Measurements from ENCODE around the gene IQGAP2. TPM values are rescaled to one million over a fixed set of nuclear protein-coding genes. Genes with fewer than 3 reads are reported as not detected.

IQGAP2 gene
- total RNA-seq, 1 donor from 2014 or later = 14.2 TPM

DNA sequence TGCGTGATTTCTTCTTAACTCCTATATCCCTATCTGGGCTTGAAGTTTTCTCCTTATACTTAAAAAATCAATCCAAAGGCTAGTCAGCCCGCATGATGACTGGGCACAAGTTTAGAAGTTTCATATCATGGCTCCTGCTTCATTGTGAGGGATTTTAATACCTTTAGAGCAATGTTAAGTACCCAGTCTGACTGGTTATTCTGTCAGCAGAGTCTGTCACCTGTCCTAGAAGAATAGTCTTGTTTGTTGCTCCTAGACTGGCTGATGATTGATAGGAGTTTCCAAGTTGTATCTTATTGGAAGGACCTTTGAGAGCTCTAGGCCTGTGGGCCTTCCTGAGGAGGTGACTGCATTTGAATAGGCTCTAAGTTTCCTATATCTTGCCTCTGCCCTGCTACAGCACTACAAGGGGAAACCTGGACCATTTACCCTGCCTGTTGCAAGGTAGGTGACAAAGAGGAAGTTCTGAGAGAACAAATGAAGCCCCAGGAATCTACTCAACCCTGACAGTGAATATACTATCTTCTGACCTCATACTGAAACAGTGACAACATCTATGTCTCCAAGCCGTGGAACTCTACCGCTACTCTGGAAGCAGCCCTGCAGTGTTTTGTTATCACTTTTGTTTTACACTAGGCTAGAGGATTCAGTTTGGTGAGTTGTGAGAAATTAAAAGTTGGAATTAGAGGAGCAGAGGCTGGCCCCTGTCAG, 153.6 kb downstream of the IQGAP2 start:
- DNase-seq (ENCODE audit: low read depth, low spot score) = no peak
- Mint-ChIP-seq H3K27ac (ENCODE audit: unreplicated experiment) (no peak overlapping the region), H3K36me3 (ENCODE audit: low read depth) (peaks cover 6% of the 10 kb centered on the region), H3K27me3 (ENCODE audit: low read depth) (no peaks in the 10 kb centered on the region), H3K4me3 (no peak overlapping the region), H3K9me3 (peaks cover 3% of the 10 kb centered on the region), H3K4me1 (no peaks in the 10 kb centered on the region)
- TF ChIP-seq, protein P1, sequence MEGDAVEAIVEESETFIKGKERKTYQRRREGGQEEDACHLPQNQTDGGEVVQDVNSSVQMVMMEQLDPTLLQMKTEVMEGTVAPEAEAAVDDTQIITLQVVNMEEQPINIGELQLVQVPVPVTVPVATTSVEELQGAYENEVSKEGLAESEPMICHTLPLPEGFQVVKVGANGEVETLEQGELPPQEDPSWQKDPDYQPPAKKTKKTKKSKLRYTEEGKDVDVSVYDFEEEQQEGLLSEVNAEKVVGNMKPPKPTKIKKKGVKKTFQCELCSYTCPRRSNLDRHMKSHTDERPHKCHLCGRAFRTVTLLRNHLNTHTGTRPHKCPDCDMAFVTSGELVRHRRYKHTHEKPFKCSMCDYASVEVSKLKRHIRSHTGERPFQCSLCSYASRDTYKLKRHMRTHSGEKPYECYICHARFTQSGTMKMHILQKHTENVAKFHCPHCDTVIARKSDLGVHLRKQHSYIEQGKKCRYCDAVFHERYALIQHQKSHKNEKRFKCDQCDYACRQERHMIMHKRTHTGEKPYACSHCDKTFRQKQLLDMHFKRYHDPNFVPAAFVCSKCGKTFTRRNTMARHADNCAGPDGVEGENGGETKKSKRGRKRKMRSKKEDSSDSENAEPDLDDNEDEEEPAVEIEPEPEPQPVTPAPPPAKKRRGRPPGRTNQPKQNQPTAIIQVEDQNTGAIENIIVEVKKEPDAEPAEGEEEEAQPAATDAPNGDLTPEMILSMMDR (conservative IDR thresholded peaks at IDR 0.05) = no peak

DNA sequence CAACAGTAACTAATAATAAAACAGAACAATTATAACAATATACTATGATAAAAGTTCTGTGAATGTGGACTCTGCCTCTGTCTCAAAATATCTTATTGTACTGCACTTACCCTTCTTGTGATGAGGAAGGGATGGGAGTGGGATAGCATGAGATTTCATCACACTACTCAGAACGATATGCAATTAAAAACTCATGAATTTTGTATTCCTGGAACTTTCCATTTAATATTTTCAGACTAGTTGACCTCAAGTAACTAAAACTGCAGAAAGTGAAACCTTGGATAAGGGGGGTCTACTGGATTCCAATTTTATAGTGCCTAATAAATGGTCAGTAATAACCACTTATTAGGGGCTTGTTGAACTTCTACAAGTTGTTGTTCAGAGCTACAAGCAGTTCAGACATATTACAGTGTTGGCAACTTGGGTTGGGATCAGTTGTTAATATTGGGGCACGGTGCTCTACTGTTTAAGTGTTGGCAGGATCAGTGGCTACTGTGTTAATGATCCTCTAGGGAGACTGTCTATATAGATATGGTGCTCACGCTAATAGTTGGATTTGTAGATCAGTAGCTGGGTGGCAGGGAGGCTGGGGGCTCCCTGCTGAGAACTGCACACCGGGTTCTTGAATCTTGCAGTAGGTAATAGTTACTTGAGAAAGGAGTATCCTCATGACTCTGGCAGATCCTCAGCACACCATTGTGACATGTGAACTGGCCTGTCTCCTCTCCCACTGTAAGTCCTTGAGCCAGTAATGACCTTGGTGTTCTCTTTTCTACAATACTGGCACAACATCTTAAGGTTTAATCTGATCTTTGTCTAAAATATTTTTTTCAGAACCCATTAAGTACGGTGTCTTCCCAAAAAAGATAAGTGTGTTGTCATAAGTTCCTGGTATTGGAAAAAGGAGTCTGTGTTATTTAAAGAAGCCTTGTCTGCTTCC, 158.1 kb downstream of the IQGAP2 start:
- no peaks in the 10 kb centered on the region for H3K9me3 Mint-ChIP-seq
- no peaks in the 10 kb centered on the region for H3K27me3 Mint-ChIP-seq (ENCODE audit: low read depth)
- H3K4me3 Mint-ChIP-seq = no peak overlapping the region
- peaks cover 4% of the 10 kb centered on the region for H3K36me3 Mint-ChIP-seq (ENCODE audit: low read depth)
- no peaks in the 10 kb centered on the region for H3K4me1 Mint-ChIP-seq
- no peak for DNase-seq (ENCODE audit: low read depth, low spot score)
- H3K27ac Mint-ChIP-seq (ENCODE audit: unreplicated experiment) = no peak overlapping the region
- TF ChIP-seq, protein P1 (conservative IDR thresholded peaks at IDR 0.05) = no peak

DNA sequence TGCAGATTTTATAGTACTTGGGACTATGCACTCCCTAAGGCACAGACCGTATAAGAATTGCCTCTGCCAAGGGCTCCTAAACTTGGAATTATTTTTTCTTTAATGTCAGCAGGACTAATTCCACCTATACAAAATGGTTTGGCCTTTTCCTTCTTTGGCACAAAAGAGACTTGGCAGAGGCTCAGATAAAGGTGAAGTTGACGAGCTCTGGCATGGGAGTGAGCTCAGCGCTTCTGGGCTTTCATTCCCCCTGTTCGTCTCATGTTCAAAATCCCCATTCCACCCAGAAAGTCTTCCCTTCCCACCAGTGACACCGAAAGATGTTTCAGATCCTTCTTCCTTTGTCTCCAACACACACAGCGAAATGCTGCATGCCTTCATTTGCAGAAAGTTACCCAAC, 158.9 kb downstream of the IQGAP2 start:
- H3K27ac Mint-ChIP-seq (ENCODE audit: unreplicated experiment) = no peak overlapping the region

GRCh38 chr5:76565009-76565408, 161.9 kb downstream of the IQGAP2 start:
- no peak for DNase-seq (ENCODE audit: low read depth, low spot score)
- TF ChIP-seq, protein P1 (conservative IDR thresholded peaks at IDR 0.05) = no peak
- Mint-ChIP-seq H3K27me3 (ENCODE audit: low read depth) (no peaks in the 10 kb centered on the region), H3K27ac (ENCODE audit: unreplicated experiment) (no peak overlapping the region), H3K36me3 (ENCODE audit: low read depth) (no peaks in the 10 kb centered on the region), H3K9me3 (no peaks in the 10 kb centered on the region), H3K4me3 (no peak overlapping the region), H3K4me1 (no peaks in the 10 kb centered on the region)

More for the DNA sequence above, 158.9 kb downstream of the IQGAP2 start:
- no peaks in the 10 kb centered on the region for H3K27me3 Mint-ChIP-seq (ENCODE audit: low read depth)
- DNase-seq (ENCODE audit: low read depth, low spot score) = no peak
- no peaks in the 10 kb centered on the region for H3K4me1 Mint-ChIP-seq
- TF ChIP-seq, protein P1 (conservative IDR thresholded peaks at IDR 0.05) = no peak
- H3K36me3 Mint-ChIP-seq (ENCODE audit: low read depth) = peaks cover 4% of the 10 kb centered on the region
- H3K4me3 Mint-ChIP-seq = no peak overlapping the region
- no peaks in the 10 kb centered on the region for H3K9me3 Mint-ChIP-seq

- no peak overlapping the region for H3K27ac Mint-ChIP-seq (ENCODE audit: unreplicated experiment)
- H3K4me1 Mint-ChIP-seq = no peaks in the 10 kb centered on the region
- DNase-seq (ENCODE audit: low read depth, low spot score) = no peak
- TF ChIP-seq, protein P1 (conservative IDR thresholded peaks at IDR 0.05) = no peak
- H3K9me3 Mint-ChIP-seq = no peaks in the 10 kb centered on the region
- H3K4me3 Mint-ChIP-seq = no peak overlapping the region
- no peaks in the 10 kb centered on the region for H3K36me3 Mint-ChIP-seq (ENCODE audit: low read depth)
- H3K27me3 Mint-ChIP-seq (ENCODE audit: low read depth) = no peaks in the 10 kb centered on the region
These were observed 167.1 kb downstream of the IQGAP2 start for GRCh38 chr5:76570153-76570552.

Data from neural crest cell (in vitro differentiated cells).